Measurements from ENCODE around the gene KCND3.

GRCh38 chr1:111938123-111938522, 51.3 kb downstream of the KCND3 start:
- TF ChIP-seq, protein P1, sequence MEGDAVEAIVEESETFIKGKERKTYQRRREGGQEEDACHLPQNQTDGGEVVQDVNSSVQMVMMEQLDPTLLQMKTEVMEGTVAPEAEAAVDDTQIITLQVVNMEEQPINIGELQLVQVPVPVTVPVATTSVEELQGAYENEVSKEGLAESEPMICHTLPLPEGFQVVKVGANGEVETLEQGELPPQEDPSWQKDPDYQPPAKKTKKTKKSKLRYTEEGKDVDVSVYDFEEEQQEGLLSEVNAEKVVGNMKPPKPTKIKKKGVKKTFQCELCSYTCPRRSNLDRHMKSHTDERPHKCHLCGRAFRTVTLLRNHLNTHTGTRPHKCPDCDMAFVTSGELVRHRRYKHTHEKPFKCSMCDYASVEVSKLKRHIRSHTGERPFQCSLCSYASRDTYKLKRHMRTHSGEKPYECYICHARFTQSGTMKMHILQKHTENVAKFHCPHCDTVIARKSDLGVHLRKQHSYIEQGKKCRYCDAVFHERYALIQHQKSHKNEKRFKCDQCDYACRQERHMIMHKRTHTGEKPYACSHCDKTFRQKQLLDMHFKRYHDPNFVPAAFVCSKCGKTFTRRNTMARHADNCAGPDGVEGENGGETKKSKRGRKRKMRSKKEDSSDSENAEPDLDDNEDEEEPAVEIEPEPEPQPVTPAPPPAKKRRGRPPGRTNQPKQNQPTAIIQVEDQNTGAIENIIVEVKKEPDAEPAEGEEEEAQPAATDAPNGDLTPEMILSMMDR (IDR thresholded peaks at IDR 0.05) = no peak
- TF ChIP-seq POLR2AphosphoS5 (IDR thresholded peaks at IDR 0.05) (no peak), POLR2A (IDR thresholded peaks at IDR 0.05) (no peak)
